ENCODE measurements around the gene CCSER1. TPM values are rescaled to one million over a fixed set of nuclear protein-coding genes. Genes with fewer than 3 reads are reported as not detected.
"Not testable (repeated sequence)": the region's sequence is repeated elsewhere in the genome, so short reads cannot be mapped to it uniquely, and the experiment has no call there.

The CCSER1 gene
- total and polyA plus RNA-seq, 2 experiments from 2014 or later: 2.9 to 3.4 TPM

DNA sequence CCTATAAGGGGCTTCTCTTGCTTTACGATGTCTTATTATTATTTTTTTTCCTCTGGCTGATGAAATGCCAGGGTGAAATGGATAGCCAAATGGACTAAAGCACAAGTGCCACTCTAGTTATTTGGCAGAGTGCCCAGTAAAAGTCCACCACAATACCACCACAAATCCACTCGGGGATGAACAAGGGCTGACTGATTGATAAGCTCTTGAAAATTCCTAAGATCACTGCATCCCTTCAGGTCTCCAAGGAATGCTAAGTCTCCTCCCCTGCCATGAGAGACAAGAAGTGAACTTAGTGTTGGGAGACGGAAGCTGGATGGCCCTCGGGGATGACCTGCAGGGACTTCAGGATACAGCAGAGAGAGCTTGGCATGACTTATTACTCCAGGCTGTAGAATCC, 1229.3 kb downstream of the CCSER1 start:
- not testable (repeated sequence) for H3K4me2 ChIP-seq; H3K79me2 ChIP-seq (replicated peaks; ENCODE audit: insufficient read depth); H3K4me1 ChIP-seq (ENCODE audit: insufficient read depth); H3K4me1 Mint-ChIP-seq; H3K27ac ChIP-seq (ENCODE audit: low read depth); H3K27me3 ChIP-seq (ENCODE audit: insufficient read depth); H3K36me3 ChIP-seq (ENCODE audit: insufficient read depth); H2AFZ ChIP-seq; ATAC-seq; H3K27me3 Mint-ChIP-seq (ENCODE audit: insufficient read depth, low read depth, poor library complexity); DNase-seq (ENCODE audit: low spot score); H3K9me2 ChIP-seq (ENCODE audit: insufficient read depth); H4K20me1 ChIP-seq (replicated peaks; ENCODE audit: insufficient read depth); H3K27ac Mint-ChIP-seq; H3K4me3 Mint-ChIP-seq; H3K4me3 ChIP-seq; H3F3A ChIP-seq (replicated peaks; ENCODE audit: low read depth)
- peaks cover 17% of the 10 kb centered on the region for H3K36me3 Mint-ChIP-seq (ENCODE audit: low read depth)
- H3K9me3 Mint-ChIP-seq: peaks cover 27% of the 10 kb centered on the region

DNA sequence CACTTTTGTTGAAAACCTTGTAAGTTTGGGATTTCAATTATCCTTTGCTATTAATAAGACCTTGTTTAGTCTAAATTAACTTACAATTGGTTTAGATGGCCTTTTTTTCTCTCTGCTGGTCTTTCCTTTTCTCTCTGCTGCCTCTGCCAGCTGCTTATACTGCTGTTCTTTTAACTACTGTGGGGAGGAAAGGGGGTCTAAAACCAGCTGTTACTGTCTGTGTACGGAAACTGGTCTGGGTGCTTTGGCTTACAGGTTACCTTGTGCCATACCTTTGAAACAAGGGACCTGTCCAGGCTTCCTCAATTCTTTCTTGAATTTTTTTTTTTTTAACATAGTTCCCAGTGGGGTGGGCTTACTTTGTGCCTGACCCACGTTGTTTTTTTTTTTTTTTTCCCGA, 1230.8 kb downstream of the CCSER1 start:
- Mint-ChIP-seq H3K9me3 (peaks cover 20% of the 10 kb centered on the region), H3K36me3 (ENCODE audit: low read depth) (peaks cover 13% of the 10 kb centered on the region)
- not testable (repeated sequence) for H3K27ac ChIP-seq (ENCODE audit: low read depth); H3K4me2 ChIP-seq; H3K4me3 ChIP-seq; H3K9me2 ChIP-seq (ENCODE audit: insufficient read depth); H3F3A ChIP-seq (replicated peaks; ENCODE audit: low read depth); H3K27me3 Mint-ChIP-seq (ENCODE audit: insufficient read depth, low read depth, poor library complexity); H3K27me3 ChIP-seq (ENCODE audit: insufficient read depth); H3K36me3 ChIP-seq (ENCODE audit: insufficient read depth); DNase-seq (ENCODE audit: low spot score); H3K27ac Mint-ChIP-seq; ATAC-seq; H3K4me3 Mint-ChIP-seq; H2AFZ ChIP-seq; H3K4me1 ChIP-seq (ENCODE audit: insufficient read depth); H3K79me2 ChIP-seq (replicated peaks; ENCODE audit: insufficient read depth); H4K20me1 ChIP-seq (replicated peaks; ENCODE audit: insufficient read depth); H3K4me1 Mint-ChIP-seq

DNA sequence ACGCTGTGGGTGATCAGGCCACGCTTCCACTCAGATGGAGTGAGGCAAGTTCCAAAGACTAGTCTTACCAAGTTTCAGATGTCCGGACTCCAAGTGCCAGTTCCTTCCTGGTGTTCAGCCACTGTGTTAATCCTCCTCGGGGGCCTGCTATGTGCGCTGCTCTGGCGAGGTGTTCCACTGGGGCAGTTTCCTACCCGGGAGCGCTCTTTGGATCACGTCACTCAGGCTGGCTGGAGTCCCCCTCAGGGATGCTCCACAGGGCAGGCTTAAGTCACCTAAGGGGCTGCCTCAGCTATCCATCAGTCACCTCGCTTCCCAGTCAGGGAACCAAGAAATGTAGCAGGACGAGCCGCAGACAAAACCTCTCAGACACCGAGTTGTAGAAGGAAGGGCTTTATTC, 1231.4 kb downstream of the CCSER1 start:
- not testable (repeated sequence) for H3K27ac ChIP-seq (ENCODE audit: low read depth); H2AFZ ChIP-seq; DNase-seq (ENCODE audit: low spot score); H4K20me1 ChIP-seq (replicated peaks; ENCODE audit: insufficient read depth); H3K27me3 ChIP-seq (ENCODE audit: insufficient read depth); H3K36me3 Mint-ChIP-seq (ENCODE audit: low read depth); H3K27me3 Mint-ChIP-seq (ENCODE audit: insufficient read depth, low read depth, poor library complexity); H3K36me3 ChIP-seq (ENCODE audit: insufficient read depth); H3K4me1 Mint-ChIP-seq; H3K4me3 Mint-ChIP-seq; H3K27ac Mint-ChIP-seq; ATAC-seq; H3K4me2 ChIP-seq; H3K79me2 ChIP-seq (replicated peaks; ENCODE audit: insufficient read depth); H3K4me1 ChIP-seq (ENCODE audit: insufficient read depth); H3K9me2 ChIP-seq (ENCODE audit: insufficient read depth); H3F3A ChIP-seq (replicated peaks; ENCODE audit: low read depth); H3K4me3 ChIP-seq
- H3K9me3 Mint-ChIP-seq: peaks cover 14% of the 10 kb centered on the region

DNA sequence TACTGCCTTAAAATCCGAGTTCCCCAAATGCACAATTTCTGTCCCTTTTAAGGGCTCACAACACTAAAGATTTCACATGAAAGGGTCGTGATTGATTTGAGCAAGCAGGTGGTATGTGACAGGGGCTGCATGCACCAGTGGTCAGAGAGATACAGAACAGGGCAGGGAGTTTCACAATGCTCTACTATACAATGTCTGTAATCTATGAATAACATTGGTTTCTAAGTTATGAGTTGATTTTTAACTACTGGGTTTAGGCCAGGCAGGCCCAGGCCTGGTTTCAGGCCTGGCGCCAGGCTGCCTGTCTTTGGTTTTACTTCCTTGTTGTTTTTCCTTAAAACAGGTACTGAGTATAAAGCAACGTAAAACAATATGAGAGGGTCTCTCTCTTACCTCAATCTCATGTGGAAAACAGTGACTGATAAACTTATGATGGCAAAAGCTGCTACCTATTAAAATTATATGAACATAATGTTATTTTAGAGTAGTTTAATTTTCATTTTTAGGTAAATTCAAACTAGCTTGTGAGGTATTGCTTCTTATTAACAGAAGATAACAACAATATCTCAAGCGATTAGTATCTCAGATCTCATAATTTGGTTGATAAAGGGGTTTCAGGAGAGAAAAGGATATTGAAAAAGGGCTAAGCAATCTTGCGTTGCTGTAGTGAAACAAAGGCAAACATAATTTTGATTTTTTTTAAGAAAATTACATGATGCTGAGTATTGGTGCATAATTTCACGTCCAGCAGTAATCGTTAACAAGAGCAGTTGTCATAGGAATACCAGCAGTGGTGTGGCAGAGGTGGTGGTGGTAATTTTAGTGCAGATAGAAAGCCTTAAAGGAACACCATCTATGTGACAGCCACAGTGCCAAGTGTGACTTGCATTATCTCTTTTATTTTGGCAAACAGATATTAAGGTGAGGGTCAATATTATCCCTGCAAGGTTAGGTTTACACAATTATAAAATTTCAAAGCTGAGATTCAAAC, 1232.1 kb downstream of the CCSER1 start:
- Histone ChIP-seq H3K9me2 (ENCODE audit: insufficient read depth) (0 out of 2 replicates have a peak, but pooled peaks cover 1% of the 10 kb centered on the region), H2AFZ (no peak overlapping the region), H3K4me1 (ENCODE audit: insufficient read depth) (no peaks in the 10 kb centered on the region), H3K27me3 (ENCODE audit: insufficient read depth) (no peaks in the 10 kb centered on the region), H3K4me3 (no peak overlapping the region), H3F3A (replicated peaks; ENCODE audit: low read depth) (no peaks in the 10 kb centered on the region), H3K27ac (ENCODE audit: low read depth) (no peak overlapping the region), H4K20me1 (replicated peaks; ENCODE audit: insufficient read depth) (no peaks in the 10 kb centered on the region), H3K36me3 (ENCODE audit: insufficient read depth) (peaks cover 3% of the 10 kb centered on the region; the same call in 1 of the 2 replicates), H3K4me2 (no peak overlapping the region), H3K79me2 (replicated peaks; ENCODE audit: insufficient read depth) (no peaks in the 10 kb centered on the region)
- peaks cover 8% of the 10 kb centered on the region for H3K36me3 Mint-ChIP-seq (ENCODE audit: low read depth)
- TF ChIP-seq, protein P1, sequence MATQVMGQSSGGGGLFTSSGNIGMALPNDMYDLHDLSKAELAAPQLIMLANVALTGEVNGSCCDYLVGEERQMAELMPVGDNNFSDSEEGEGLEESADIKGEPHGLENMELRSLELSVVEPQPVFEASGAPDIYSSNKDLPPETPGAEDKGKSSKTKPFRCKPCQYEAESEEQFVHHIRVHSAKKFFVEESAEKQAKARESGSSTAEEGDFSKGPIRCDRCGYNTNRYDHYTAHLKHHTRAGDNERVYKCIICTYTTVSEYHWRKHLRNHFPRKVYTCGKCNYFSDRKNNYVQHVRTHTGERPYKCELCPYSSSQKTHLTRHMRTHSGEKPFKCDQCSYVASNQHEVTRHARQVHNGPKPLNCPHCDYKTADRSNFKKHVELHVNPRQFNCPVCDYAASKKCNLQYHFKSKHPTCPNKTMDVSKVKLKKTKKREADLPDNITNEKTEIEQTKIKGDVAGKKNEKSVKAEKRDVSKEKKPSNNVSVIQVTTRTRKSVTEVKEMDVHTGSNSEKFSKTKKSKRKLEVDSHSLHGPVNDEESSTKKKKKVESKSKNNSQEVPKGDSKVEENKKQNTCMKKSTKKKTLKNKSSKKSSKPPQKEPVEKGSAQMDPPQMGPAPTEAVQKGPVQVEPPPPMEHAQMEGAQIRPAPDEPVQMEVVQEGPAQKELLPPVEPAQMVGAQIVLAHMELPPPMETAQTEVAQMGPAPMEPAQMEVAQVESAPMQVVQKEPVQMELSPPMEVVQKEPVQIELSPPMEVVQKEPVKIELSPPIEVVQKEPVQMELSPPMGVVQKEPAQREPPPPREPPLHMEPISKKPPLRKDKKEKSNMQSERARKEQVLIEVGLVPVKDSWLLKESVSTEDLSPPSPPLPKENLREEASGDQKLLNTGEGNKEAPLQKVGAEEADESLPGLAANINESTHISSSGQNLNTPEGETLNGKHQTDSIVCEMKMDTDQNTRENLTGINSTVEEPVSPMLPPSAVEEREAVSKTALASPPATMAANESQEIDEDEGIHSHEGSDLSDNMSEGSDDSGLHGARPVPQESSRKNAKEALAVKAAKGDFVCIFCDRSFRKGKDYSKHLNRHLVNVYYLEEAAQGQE (IDR thresholded peaks at IDR 0.05; ENCODE audit: unreplicated experiment): no peak
- no peak for TF ChIP-seq JUNB (IDR thresholded peaks at IDR 0.05; ENCODE audit: unreplicated experiment)
- no peak for TF ChIP-seq EZH2phosphoT487 (IDR thresholded peaks at IDR 0.05; ENCODE audit: unreplicated experiment)
- no peak for TF ChIP-seq POLR2AphosphoS5 (IDR thresholded peaks at IDR 0.05; ENCODE audit: low read depth)
- TF ChIP-seq ZNF331 (CRISPR knock-in tag; IDR thresholded peaks at IDR 0.05; ENCODE audit: low read depth): no peak
- TF ChIP-seq NANOG (IDR thresholded peaks at IDR 0.05; ENCODE audit: borderline replicate concordance): no peak
- TF ChIP-seq, protein P2, sequence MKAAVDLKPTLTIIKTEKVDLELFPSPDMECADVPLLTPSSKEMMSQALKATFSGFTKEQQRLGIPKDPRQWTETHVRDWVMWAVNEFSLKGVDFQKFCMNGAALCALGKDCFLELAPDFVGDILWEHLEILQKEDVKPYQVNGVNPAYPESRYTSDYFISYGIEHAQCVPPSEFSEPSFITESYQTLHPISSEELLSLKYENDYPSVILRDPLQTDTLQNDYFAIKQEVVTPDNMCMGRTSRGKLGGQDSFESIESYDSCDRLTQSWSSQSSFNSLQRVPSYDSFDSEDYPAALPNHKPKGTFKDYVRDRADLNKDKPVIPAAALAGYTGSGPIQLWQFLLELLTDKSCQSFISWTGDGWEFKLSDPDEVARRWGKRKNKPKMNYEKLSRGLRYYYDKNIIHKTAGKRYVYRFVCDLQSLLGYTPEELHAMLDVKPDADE (IDR thresholded peaks at IDR 0.05): no peak
- H3K27me3 Mint-ChIP-seq (ENCODE audit: insufficient read depth, low read depth, poor library complexity): peaks cover 2% of the 10 kb centered on the region
- H3K27ac Mint-ChIP-seq: no peak overlapping the region
- H3K4me1 Mint-ChIP-seq: no peaks in the 10 kb centered on the region
- no peak overlapping the region for H3K4me3 Mint-ChIP-seq
- no peak for DNase-seq (ENCODE audit: low spot score)
- ATAC-seq: no peak
- peaks cover 11% of the 10 kb centered on the region for H3K9me3 Mint-ChIP-seq
